Loucy (cell line): ENCODE measurements around the gene GCFC2.
"Not testable (repeated sequence)": the region's sequence is repeated elsewhere in the genome, so short reads cannot be mapped to it uniquely, and the experiment has no call there.

Source experiments
- CTCF ChIP-seq: fragments of 200-600 bp; sonication (generic); conservative IDR thresholded peaks from 2 replicates; pipeline ENCODE4 v1.5.1; 2014; ENCODE audit warnings: mild to moderate bottlenecking, antibody characterized with exemption, low read length
- EZH2phosphoT487 ChIP-seq: fragments of 200-600 bp; IDR thresholded peaks from 2 replicates; pipeline ENCODE4 v1.6.1; 2018; ENCODE audit warnings: antibody characterized with exemption, mild to moderate bottlenecking, moderate library complexity, borderline replicate concordance

DNA sequence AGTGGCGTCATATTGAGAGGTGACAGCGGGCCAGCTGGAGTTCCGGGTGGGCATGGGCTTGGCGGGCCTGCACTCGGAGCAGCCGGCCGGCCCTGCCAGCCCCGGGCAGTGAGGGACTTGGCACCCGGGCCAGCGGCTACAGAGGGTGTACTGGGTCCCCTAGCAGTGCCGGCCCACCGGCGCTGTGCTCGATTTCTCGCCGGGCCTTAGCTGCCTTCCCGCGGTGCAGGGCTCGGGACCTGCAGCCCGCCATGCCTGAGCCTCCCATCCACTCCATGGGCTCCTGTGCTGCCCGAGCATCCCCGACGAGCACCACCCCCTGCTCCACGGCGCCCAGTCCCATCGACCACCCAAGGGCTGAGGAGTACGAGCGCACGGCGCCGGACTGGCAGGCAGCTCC, 875 bp upstream of the GCFC2 start:
- TF ChIP-seq CTCF, EZH2phosphoT487: not testable (repeated sequence)
